GM19351 (cell line): ENCODE measurements around the gene CD247.

Experiments used
- ATAC-seq: cut with Tn5 transposase; IDR thresholded peaks from one replicate; pipeline ENCODE4 v1.9.1; 2021; ENCODE audit warnings: mild to moderate bottlenecking, moderate library complexity; ENCODE audit not compliant: unreplicated experiment

The CD247 gene

DNA sequence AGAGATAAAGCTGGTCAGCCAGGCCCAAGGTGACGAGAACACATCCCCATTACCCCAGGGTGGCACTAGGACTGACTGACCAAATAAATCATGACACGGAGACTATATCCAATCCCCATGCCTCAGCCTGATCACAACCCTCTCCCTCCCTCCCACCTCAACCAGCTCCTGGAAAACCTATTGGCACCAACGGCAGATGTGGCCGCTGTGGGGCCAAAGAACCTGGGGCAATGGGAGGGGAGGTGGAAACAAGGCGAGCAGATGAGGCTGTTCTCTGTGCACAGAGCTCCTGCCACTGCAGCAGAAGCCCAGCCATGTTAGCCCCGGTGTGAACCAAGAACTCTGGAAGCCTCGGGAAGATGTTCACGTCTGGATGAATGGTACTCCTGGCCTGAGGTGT is 77.6 kb downstream of the CD247 start:
- no peak for ATAC-seq

DNA sequence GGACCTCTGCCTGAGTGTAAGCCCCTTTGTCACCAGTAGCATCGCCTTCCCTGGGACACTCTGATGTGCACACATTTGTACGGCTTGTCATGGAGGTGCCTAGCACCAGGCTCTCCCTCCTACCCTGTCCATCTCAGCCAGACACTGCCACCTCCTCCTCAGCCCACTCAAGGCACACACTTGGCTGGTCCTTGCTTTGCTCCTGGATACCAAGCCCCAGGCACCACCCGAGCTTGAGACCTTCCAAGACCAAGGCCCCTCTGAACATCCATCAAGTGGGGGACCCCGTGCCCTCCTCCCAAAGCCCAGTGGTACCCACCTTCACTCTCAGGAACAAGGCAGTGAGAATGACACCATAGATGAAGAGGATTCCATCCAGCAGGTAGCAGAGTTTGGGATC is 78.0 kb downstream of the CD247 start:
- no peak for ATAC-seq

DNA sequence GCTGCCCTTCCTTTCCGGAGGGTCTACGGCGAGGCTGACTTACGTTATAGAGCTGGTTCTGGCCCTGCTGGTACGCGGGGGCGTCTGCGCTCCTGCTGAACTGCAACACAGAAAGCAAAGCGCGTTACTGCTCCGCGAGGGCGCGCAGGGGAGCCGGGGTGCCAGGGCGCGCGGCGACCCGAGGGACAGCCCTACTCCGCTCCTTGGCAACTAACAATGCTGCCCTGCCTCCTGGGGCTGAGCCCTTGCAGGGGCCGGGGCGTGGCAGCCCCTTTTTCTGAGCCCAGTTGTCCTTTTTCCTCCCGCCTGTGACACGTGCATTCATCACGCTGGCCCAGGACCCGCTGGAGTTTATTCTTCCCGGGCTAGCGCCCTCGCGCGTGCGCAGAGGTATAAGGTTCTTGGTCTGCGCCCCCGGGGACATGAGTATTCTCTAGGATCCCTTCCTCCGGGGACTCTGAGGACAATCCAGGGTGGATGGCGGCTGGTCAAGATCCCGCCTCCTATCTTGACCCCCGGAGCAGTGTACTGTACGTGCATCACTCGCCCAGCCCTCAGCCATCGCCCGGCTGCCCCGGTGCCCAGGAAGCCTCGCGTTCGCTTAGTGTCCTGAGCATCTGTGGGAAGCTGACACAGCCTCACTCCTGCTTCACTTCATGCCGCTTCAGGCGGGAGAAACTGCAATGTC is 78.9 kb downstream of the CD247 start:
- peak; percentile 57 for ATAC-seq

DNA sequence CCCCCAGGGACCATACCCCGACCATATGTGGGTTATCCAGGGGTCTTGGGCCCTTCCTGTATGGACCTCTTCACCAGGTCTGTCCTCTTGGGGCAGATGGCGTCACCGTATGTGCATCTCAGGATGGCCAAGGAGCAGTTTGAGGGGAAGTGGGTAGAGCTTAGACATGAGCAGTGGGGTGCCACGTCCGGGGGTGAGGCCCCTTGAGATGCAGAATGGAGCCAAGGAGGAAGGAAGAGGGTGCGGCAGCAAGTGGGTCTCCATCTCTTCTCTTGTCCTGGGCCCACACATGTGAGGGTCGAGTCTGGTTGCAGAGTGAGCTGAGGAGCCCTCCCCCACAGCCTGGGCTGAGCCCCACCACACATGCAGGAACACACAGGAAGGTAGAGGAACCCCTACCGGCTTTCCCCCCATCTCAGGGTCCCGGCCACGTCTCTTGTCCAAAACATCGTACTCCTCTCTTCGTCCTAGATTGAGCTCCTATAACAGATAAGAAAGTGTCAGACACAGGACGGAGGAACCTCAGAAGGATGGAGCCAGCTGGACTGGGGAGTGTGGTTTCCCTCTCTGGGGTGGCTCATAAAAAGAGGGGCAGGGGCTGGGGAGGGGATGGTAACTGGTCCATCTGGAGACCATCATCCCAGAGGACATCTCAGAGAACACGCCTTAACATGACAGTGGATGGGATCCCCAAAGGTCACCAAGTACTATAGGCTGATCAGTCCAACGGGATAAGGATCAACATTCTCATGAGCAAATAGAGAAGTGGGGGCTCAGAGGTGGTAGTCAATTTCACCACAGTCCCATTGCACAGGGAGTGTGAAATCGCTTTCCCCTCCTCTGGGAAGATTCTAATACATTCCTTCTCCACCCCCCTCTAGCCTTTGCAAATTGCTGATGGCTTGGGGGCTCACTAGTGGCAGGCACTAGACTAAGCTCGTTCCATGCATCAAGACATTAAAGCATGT is 79.9 kb downstream of the CD247 start:
- no peak for ATAC-seq

DNA sequence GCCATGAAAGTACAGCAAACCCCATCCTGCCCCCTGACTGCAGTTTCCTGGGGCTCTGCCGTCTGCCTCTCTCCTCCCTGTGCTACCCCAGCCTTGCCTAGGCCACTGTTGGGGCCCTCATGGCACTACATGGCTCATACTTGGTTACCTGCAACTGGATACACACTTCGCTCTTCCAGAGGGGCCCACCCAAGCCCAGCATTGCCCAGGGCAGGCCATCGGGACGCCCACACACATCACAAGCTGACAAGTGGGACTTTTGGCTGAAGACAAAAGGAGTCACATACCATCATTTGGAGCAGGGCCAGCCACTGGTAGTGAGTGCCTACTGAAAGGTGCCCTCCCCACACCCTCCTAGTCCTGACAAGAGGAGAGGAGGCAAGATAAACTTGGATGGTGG is 82.8 kb downstream of the CD247 start:
- ATAC-seq: no peak

DNA sequence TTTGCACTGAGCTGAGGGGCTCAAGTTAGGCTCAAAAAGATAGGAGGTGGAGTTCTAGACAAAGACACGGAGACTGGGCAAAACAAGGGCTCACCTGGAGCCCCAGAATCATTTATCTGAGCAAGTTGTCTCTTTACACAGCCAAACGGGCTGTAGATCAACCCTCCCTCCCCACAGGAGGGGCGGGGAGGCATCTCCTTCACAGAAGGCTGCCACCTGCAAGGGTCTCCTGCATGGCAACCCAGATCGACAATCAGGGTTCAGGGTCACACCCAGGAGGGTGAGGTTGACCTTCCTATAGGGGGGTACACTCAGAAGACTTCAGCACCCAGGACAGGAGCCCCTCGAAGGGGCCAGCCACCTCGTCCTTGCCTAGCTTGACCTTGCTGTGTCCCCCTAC is 84.0 kb downstream of the CD247 start:
- ATAC-seq: no peak

DNA sequence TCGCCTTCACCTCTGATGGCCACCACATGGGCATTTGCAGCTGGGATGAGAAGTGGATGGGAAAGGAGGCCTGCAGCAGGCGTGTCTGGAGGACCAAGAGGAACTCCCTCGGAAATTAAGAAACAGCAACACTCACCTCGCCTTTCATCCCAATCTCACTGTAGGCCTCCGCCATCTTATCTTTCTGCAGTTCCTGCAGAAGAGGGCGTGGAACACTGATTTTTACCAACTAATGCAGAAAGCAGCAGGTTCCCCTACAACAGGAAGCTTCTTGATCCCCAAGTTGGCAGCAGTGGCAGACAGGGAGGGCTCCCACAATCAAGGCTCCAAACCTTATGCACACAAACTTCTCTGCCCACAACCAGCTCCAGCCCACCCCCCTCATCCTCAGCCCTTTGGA is 84.4 kb downstream of the CD247 start:
- no peak for ATAC-seq

DNA sequence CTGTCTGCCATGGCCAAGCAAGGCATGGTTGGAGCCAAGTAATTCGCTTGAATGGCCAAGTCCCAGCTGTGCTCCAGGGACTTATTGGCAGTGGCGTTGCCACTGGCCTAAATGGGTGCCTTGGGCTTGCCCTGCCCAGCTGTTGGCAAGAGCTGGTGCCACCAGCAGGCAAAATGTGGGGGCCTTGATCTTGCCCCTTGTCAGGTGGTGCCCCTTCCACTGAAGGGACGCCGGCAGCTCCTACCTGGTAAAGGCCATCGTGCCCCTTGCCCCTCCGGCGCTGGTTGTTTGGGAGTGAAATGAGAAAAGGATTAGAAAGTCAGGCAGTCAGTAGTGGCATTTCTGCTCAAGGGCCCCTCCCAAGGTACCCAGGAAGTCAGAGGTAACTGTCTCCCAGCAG is 85.5 kb downstream of the CD247 start:
- no peak for ATAC-seq

DNA sequence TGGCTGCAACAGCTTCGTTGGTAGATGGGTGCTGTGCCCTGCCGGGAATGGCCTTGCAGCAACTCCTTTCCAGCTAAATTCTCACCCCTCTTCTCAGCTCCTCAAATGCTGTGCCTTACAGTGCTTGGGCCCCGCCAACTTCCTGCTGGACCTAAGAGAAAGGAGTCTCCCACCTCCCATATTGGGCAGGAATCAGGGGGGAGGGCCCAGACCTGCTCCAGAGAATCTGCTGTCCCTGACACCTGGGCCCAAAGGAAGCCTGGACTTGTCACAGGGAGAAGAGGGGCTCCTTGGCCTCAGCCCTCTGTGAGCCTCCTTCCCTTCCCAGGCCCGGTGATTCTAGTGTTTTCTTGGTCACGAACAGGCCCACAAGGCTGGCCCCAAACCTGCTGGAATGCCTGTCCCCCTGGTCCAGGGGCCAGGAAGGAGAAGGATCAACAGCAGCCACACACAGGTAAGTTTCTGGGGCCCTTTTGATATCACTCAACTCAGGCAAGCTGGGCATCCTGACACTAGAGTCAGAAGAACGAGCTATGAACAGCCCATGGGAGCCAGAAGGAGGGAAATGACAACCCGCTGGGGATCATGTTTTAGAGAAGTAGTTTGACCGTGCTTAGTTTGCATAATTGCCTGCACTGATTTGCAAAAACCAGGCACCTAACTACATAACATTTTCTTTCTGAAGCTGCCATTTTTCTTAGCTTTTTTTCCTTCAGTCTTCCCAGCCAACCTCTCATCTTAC is 86.2 kb downstream of the CD247 start:
- ATAC-seq: no peak

DNA sequence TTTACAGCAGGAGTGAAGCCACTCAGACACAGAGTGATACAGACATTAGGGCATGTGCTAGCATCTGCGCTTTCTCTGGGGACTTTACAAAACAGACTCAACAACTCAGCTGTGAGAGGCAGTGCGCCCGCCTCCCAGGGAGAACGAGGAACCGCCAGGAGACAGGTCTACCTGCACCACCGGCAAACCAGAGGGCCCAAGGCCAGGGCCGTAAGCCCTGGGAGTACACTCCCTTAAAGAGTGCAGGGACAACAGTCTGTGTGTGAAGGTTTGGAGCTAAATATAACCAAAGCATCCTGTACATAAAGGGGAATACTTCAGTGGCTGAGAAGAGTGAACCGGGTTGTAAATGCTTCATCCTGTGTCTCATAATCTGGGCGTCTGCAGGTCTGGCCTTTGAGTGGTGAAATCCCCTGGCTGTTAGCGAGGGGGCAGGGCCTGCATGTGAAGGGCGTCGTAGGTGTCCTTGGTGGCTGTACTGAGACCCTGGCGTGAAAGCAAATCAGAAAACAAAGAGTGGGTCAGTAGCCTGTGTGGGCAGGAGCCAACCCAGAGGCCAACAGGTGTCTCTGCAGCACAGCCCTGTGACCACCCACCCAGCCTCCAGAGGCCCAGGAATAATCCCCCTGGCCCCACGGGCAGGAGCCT is 86.9 kb downstream of the CD247 start:
- ATAC-seq: peak; percentile 43

DNA sequence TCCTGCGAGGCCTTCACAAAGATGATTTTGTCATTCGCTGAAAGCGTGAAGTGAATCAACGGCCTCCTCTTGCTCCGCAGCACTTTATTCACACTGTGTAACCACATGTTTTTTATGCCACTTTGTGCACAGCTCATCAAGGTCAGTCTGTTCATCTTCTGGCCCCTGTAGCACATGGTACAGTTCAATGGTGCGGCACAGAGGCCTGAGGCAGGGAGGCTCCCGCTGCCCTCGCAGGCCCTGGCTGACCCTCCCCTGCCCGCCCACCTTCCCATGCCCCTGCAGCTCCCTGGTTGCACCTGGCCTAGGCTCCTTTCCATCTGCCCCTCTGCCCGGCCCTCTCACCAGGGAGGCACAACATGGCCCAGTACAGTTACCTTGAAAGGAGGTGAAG is 87.5 kb downstream of the CD247 start:
- ATAC-seq: peak; percentile 38

DNA sequence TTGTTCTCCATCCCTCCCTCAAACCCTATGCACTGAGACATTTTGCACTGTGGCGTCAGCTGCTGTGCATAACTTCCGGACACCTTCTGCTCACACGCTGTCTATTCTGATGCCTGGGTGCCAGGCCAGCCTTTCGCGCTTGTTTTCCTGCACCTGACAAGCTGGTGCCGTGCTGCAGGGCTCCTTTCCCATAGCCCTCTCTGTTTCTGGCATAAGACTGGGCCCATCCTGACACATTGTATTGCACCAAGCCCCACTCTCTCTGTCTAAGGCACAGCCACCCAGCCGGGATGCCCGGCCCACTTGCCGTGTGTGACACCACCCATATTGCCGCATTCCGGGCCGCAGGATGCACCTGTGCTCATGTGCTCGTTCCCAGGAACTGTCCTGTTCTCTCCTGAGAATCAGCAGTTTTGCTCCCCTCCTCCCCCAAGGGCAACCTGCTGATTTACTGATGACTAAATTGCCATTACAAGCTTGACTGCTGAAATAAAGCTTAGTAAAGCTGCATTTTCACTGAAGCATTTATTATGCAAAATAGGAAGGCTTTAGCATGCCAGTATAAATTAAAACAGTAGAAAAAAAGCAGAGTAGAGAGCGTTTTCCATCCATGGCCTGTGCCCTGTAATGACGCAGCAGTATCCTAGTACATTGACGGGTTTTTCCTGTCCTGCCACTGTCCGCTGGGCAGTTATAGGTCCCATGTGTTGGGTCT is 88.0 kb downstream of the CD247 start:
- ATAC-seq: peak; percentile 51

DNA sequence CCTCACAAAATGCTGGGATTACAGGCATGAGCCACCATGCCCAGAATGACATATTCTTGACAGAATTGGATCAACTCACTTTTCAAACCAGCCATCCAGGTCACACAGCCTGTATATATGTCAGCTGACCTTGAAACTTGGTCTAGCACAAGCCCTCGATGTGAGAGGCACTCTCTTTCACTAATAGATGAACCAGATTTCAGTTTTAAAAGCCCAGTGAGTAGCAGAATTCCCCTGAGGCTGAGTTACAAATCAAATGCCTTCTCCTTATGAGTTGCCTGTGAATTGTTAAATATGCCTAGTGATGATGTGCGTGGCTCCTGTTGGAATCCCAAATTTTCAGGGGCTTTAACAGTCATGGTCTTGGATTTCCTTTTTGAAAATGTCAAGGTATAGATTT is 88.7 kb downstream of the CD247 start:
- ATAC-seq: peak; percentile 30

DNA sequence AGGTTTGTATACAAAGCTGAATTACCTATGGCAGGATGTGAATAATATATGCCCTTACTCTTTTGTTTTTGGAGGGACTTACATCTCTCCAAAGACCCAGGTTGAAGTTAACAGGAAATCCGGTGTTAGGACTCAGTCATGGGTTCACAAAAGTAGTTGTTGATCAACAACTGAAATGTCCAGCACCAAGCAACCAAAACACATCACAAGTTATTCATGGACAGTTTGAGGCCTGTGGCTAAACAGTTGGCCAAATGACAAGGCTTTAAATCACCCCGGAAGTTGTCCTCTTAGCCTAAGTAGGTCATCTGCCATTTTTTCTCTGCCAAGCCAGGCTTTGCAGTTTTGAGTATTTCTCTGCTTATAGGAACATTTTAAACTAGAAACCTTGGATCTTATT is 89.9 kb downstream of the CD247 start:
- no peak for ATAC-seq

DNA sequence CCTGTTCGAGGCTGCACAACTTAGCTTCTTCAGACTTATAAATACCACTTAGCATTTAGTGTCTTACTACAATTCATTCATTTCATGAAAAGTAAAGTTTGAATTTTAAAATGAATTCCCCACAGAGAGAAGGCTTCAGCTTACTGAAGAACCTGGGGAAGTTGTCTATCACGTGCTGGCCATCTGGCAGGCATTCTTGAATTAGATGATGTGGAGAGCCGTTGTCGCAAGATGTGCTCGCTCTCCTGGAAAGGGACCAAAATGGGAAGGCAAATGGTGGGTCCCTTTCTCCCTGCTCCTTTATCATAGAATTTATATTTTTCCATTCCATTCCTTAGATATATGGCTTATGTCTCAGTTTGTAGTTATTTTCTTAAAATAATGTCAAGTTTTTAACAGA is 90.5 kb downstream of the CD247 start:
- ATAC-seq: no peak

DNA sequence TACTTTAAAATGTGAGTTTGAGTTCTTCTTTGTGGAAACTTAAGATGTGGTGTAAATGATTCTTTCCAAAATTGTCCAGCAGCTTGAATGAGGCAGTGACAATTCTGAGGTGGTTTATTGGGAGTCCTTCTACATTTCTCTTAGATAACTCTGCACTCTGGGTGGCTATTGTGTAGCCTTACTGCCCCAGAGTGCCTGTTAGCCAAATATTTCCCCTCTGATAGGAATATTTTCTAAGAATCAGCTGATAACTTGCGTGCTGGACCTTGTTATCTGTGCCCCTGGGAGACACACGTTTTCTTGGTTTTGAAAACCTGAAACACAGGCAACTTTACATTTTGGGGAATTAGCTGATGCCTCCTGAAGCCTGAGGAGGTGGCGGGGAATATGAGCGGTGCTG is 91.6 kb downstream of the CD247 start:
- ATAC-seq: no peak

DNA sequence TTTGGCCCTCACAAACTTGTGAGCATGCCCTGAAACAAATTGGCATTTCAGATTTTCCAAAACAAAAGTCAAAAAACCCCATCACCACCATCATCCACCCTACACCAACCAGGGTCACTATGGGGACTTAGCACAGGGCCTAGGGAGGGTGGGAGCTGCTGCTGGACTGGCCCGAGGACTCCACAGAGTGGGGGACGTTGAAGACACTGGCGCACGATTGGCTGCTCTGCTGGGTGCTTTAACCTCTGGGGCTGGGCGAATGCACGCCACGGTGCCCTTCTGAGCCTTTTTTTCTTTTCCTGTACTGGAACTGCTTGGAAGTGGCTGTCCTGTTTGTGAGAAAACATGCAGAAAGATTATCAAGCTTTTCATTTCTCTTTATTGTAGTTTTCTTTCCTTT is 92.8 kb downstream of the CD247 start:
- ATAC-seq: no peak

DNA sequence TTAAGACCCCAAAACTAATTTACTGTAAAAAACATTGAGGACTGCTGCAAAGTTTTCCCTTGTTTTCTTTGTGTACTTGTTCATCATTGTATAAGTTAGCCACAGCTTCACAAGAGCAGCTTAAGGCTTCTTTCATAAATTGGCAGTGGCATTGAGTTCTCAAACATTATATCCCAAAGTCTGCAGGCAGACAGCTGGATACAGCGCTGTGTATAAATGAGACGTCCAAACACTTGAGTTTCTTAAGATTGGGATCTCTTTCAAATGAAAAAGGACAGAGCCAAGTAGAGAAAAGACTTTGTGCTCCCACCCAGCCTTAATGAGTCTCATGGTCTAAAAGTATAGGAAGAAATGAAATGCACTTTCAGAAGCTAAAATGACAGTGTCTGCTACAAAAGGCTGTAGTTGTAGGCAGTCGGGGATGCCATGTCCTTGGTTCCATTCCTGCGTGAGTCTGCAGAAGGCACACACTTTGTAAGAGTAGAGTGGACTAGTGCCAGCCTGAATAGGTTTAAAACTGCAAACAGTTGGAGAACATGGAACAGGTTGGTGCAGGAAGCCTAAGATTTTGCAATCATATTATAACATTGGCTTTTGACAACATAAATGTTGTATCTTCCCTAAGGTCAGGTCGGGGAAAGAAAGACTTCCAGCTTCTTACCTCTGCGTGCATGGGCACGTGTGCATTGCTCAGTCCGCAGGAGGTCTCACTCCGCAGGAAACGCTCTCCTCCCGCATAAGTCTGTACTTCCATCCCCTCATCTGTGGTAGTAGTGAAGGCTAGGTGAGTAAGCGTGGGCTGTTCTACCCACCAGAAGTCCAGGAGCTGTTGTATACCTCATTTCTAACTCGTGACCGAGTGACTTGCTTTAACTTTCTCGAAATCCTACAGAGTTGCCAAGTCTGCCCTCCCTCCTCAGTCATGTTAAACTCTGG is 94.4 kb downstream of the CD247 start:
- ATAC-seq: no peak

DNA sequence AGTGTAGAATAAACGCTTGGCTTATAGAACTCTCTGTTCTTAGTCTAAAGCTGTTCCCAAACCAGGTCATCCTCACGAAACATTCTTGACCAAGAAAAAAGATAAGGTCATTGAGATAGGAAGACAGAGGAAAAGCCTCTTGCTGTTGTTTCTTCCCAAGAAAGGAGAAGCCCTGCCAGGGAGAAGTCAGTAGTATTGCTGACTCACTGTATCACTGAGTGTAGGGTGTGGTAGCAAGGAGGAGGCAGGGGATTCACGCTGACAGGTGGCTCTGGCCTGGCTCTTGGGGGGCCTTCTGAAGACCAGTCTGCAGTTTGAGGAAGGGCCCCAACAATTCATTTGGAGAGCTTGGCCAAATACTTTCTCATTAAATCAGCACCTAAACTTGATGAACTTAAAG is 97.8 kb downstream of the CD247 start:
- no peak for ATAC-seq
